Measurements from ENCODE around the gene UBE2E2.

UBE2E2 gene

GRCh38 chr3:23254282-23254681 is 51.2 kb downstream of the UBE2E2 start:
- no peaks in the 10 kb centered on the region for H3K27me3 ChIP-seq (ENCODE audit: insufficient read depth, low read length, poor library complexity)
- no peaks in the 10 kb centered on the region for H3K4me1 ChIP-seq (ENCODE audit: insufficient read depth, low read length)
- H3K27ac ChIP-seq (ENCODE audit: low read length) = no peak overlapping the region
- no peaks in the 10 kb centered on the region for H3K9me3 ChIP-seq (ENCODE audit: insufficient read depth, low read length, severe bottlenecking)
- H3K9ac ChIP-seq (ENCODE audit: low read depth, low read length) = no peak overlapping the region
- H3K36me3 ChIP-seq (ENCODE audit: insufficient read depth, low read length) = no peaks in the 10 kb centered on the region
- H4K20me1 ChIP-seq (ENCODE audit: insufficient read depth, low read length) = no peaks in the 10 kb centered on the region
- H3K4me2 ChIP-seq (ENCODE audit: insufficient read depth, low read length) = no peak overlapping the region
- H3K79me2 ChIP-seq (ENCODE audit: insufficient read depth, low read length) = no peaks in the 10 kb centered on the region
- DNase-seq (no peak), ATAC-seq (ENCODE audit: insufficient read depth, low read depth) (no peak)
- no peak overlapping the region for H3K4me3 ChIP-seq (ENCODE audit: low read depth in 1 of 2, low read length in 2 of 2)
- H2AFZ ChIP-seq (ENCODE audit: low read depth, low read length) = no peak overlapping the region
- TF ChIP-seq EZH2 (IDR thresholded peaks at IDR 0.05; ENCODE audit: borderline replicate concordance, low read depth, low read length, severe bottlenecking) (no peak), CTCF (IDR thresholded peaks at IDR 0.05; ENCODE audit: borderline replicate concordance, extremely low read depth, low read length, poor library complexity, severe bottlenecking) (no peak)

- TF ChIP-seq CTCF (IDR thresholded peaks at IDR 0.05; ENCODE audit: borderline replicate concordance, extremely low read depth, low read length, poor library complexity, severe bottlenecking) (no peak), EZH2 (IDR thresholded peaks at IDR 0.05; ENCODE audit: borderline replicate concordance, low read depth, low read length, severe bottlenecking) (no peak)
- H3K4me2 ChIP-seq (ENCODE audit: insufficient read depth, low read length) = no peak overlapping the region
- H3K9me3 ChIP-seq (ENCODE audit: insufficient read depth, low read length, severe bottlenecking) = no peaks in the 10 kb centered on the region
- no peaks in the 10 kb centered on the region for H3K79me2 ChIP-seq (ENCODE audit: insufficient read depth, low read length)
- H3K4me1 ChIP-seq (ENCODE audit: insufficient read depth, low read length) = no peaks in the 10 kb centered on the region
- H3K27me3 ChIP-seq (ENCODE audit: insufficient read depth, low read length, poor library complexity) = no peaks in the 10 kb centered on the region
- H4K20me1 ChIP-seq (ENCODE audit: insufficient read depth, low read length) = no peaks in the 10 kb centered on the region
- no peak overlapping the region for H3K27ac ChIP-seq (ENCODE audit: low read length)
- ATAC-seq (ENCODE audit: insufficient read depth, low read depth) (no peak), DNase-seq (no peak)
- H3K36me3 ChIP-seq (ENCODE audit: insufficient read depth, low read length) = no peaks in the 10 kb centered on the region
- no peak overlapping the region for H2AFZ ChIP-seq (ENCODE audit: low read depth, low read length)
- H3K4me3 ChIP-seq (ENCODE audit: low read depth in 1 of 2, low read length in 2 of 2) = no peak overlapping the region
- H3K9ac ChIP-seq (ENCODE audit: low read depth, low read length) = no peak overlapping the region
Observed at GRCh38 chr3:23254835-23255234, 51.7 kb downstream of the UBE2E2 start.

- Histone ChIP-seq H3K79me2 (ENCODE audit: insufficient read depth, low read length) (no peaks in the 10 kb centered on the region), H3K27ac (ENCODE audit: low read length) (no peak overlapping the region), H4K20me1 (ENCODE audit: insufficient read depth, low read length) (no peaks in the 10 kb centered on the region), H3K4me1 (ENCODE audit: insufficient read depth, low read length) (no peaks in the 10 kb centered on the region), H3K4me3 (ENCODE audit: low read depth in 1 of 2, low read length in 2 of 2) (no peak overlapping the region), H3K9ac (ENCODE audit: low read depth, low read length) (no peak overlapping the region), H2AFZ (ENCODE audit: low read depth, low read length) (no peak overlapping the region), H3K36me3 (ENCODE audit: insufficient read depth, low read length) (no peaks in the 10 kb centered on the region), H3K27me3 (ENCODE audit: insufficient read depth, low read length, poor library complexity) (no peaks in the 10 kb centered on the region), H3K9me3 (ENCODE audit: insufficient read depth, low read length, severe bottlenecking) (no peaks in the 10 kb centered on the region), H3K4me2 (ENCODE audit: insufficient read depth, low read length) (no peak overlapping the region)
- TF ChIP-seq EZH2 (IDR thresholded peaks at IDR 0.05; ENCODE audit: borderline replicate concordance, low read depth, low read length, severe bottlenecking) = no peak
- no peak for TF ChIP-seq CTCF (IDR thresholded peaks at IDR 0.05; ENCODE audit: borderline replicate concordance, extremely low read depth, low read length, poor library complexity, severe bottlenecking)
- no peak for DNase-seq
- no peak for ATAC-seq (ENCODE audit: insufficient read depth, low read depth)
Observed at GRCh38 chr3:23256741-23257435, 53.8 kb downstream of the UBE2E2 start.
